Stimulated activated effector memory CD8-positive, alpha-beta T cell treated with anti-CD3 and anti-CD28 coated beads, Interleukin-12 subunit alpha, Interleukin-12 subunit beta, amount 100 ng/mL, for 72 hours (primary cell): ENCODE measurements around the gene TP53BP1.

Source experiments
- ATAC-seq: fragments of 150-1000 bp; cut with Tn5 transposase; 2 replicates; pipeline ENCODE4 v1.10.0; 2021
- DNase-seq, 2 donors: peaks; one replicate each; pipeline ENCODE4 v3.0.0; 2021 to 2022; ENCODE audit warnings: low spot score in 2 of 2
- H3K27ac Mint-ChIP-seq: one replicate; pipeline ENCODE4 v1.8.0; 2022; ENCODE audit warnings: mild to moderate bottlenecking, mixed read lengths
- H3K36me3 Mint-ChIP-seq: one replicate; pipeline ENCODE4 v1.8.0; 2022; ENCODE audit warnings: mild to moderate bottlenecking, mixed read lengths
- H3K4me1 Mint-ChIP-seq: one replicate; pipeline ENCODE4 v1.8.0; 2022; ENCODE audit warnings: mixed read lengths
- H3K4me3 Mint-ChIP-seq: one replicate; pipeline ENCODE4 v1.8.0; 2022; ENCODE audit warnings: mild to moderate bottlenecking, mixed read lengths
- H3K9me3 Mint-ChIP-seq: one replicate; pipeline ENCODE4 v1.8.0; 2022; ENCODE audit warnings: mixed read lengths

Gene TP53BP1

DNA sequence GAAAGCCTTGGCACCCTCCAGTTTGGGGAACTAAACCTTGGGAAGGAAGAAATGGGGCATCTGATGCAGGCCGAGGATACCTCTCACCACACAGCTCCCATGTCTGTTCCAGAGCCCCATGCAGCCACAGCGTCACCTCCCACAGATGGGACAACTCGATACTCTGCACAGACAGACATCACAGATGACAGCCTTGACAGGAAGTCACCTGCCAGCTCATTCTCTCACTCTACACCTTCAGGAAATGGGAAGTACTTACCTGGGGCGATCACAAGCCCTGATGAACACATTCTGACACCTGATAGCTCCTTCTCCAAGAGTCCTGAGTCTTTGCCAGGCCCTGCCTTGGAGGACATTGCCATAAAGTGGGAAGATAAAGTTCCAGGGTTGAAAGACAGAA lies 32.2 kb upstream of the TP53BP1 start:
- Mint-ChIP-seq H3K4me3 (no peak overlapping the region), H3K9me3 (no peaks in the 10 kb centered on the region), H3K27ac (no peak overlapping the region), H3K4me1 (peaks cover 7% of the 10 kb centered on the region), H3K36me3 (no peaks in the 10 kb centered on the region)
- DNase-seq (no peak), ATAC-seq (no peak)

- no peaks in the 10 kb centered on the region for H3K36me3 Mint-ChIP-seq
- no peak overlapping the region for H3K27ac Mint-ChIP-seq
- ATAC-seq (no peak), DNase-seq (no peak)
- no peaks in the 10 kb centered on the region for H3K9me3 Mint-ChIP-seq
- H3K4me3 Mint-ChIP-seq, result no peak overlapping the region
- H3K4me1 Mint-ChIP-seq, result peaks cover 7% of the 10 kb centered on the region
These were observed 31.4 kb upstream of the TP53BP1 start for GRCh38 chr15:43524254-43524845.

- no peak overlapping the region for H3K4me3 Mint-ChIP-seq
- ATAC-seq, result no peak
These were observed 30.7 kb upstream of the TP53BP1 start for GRCh38 chr15:43523646-43524045.

GRCh38 chr15:43522247-43522646 lies 29.3 kb upstream of the TP53BP1 start:
- no peaks in the 10 kb centered on the region for H3K36me3 Mint-ChIP-seq
- ATAC-seq (no peak), DNase-seq (no peak)
- no peaks in the 10 kb centered on the region for H3K9me3 Mint-ChIP-seq
- peaks cover 19% of the 10 kb centered on the region for H3K4me1 Mint-ChIP-seq
- H3K4me3 Mint-ChIP-seq, result no peak overlapping the region
- H3K27ac Mint-ChIP-seq, result peak overlapping the region; percentile 62

More at GRCh38 chr15:43523646-43524045, 30.7 kb upstream of the TP53BP1 start:
- Mint-ChIP-seq H3K27ac (no peak overlapping the region), H3K36me3 (no peaks in the 10 kb centered on the region), H3K9me3 (no peaks in the 10 kb centered on the region), H3K4me1 (peaks cover 7% of the 10 kb centered on the region)
- DNase-seq, result no peak

DNA sequence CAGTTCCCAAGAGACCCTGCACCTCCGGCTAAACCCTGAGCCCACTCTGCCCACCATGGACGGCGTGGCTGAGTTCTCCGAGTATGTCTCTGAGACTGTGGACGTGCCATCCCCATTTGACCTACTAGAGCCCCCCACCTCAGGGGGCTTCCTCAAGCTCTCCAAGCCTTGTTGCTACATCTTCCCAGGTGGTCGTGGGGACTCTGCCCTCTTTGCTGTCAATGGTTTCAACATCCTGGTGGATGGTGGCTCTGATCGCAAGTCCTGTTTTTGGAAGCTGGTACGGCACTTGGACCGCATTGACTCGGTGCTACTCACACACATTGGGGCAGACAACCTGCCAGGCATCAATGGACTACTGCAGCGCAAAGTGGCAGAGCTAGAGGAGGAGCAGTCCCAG lies 28.5 kb upstream of the TP53BP1 start:
- ATAC-seq (no peak), DNase-seq (no peak)
- Mint-ChIP-seq H3K27ac (no peak overlapping the region), H3K4me3 (no peak overlapping the region), H3K9me3 (no peaks in the 10 kb centered on the region), H3K4me1 (peaks cover 19% of the 10 kb centered on the region), H3K36me3 (no peaks in the 10 kb centered on the region)

DNA sequence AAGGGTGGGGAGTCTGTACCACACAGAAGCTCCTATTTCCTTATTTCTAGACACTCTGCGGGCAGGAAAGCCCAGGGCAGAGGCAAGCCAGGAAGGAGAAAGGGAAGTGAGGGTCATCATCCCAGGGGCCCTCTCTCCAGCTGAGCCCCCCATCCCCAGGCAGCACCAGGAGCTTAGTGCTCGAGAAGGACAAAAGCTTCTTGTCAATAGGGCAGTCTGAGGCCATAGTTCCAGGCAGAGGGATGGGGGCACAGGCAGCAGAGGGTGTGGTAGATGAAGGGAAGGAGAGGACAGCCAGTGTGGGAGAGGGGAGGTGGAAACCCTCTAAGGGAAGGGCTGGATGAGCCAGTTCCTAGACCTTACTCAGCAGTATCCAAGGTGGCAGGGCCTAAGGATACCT lies 27.2 kb upstream of the TP53BP1 start:
- Mint-ChIP-seq H3K9me3 (no peaks in the 10 kb centered on the region), H3K4me1 (peaks cover 14% of the 10 kb centered on the region), H3K4me3 (no peak overlapping the region), H3K27ac (no peak overlapping the region), H3K36me3 (no peaks in the 10 kb centered on the region)
- ATAC-seq (no peak), DNase-seq (no peak)

GRCh38 chr15:43519196-43519595 lies 26.2 kb upstream of the TP53BP1 start:
- no peak for ATAC-seq
- peaks cover 16% of the 10 kb centered on the region for H3K4me1 Mint-ChIP-seq
- H3K36me3 Mint-ChIP-seq, result no peaks in the 10 kb centered on the region

GRCh38 chr15:43518197-43518761 lies 25.3 kb upstream of the TP53BP1 start:
- Mint-ChIP-seq H3K9me3 (no peaks in the 10 kb centered on the region), H3K4me1 (peaks cover 25% of the 10 kb centered on the region), H3K27ac (peak overlapping the region; percentile 82), H3K4me3 (peak overlapping the region; percentile 37), H3K36me3 (no peaks in the 10 kb centered on the region)
- ATAC-seq (no peak), DNase-seq (no peak)

More at GRCh38 chr15:43519196-43519595, 26.2 kb upstream of the TP53BP1 start:
- Mint-ChIP-seq H3K4me3 (no peak overlapping the region), H3K9me3 (no peaks in the 10 kb centered on the region), H3K27ac (no peak overlapping the region)
- no peak for DNase-seq

- Mint-ChIP-seq H3K9me3 (no peaks in the 10 kb centered on the region), H3K4me3 (peak within 1 kb of the TSS; percentile 37), H3K4me1 (peaks cover 25% of the 10 kb centered on the region), H3K36me3 (no peaks in the 10 kb centered on the region), H3K27ac (peak within 1 kb of the TSS; percentile 82)
- ATAC-seq, result no peak
- no peak for DNase-seq
These were observed 24.6 kb upstream of the TP53BP1 start, which contains the start of gene MAP1A for GRCh38 chr15:43517354-43518196. TSS of gene MAP1A (plus strand) at chr15:43517608. CDS start at chr15:43521474, 3,866 bp downstream.

- Mint-ChIP-seq H3K27ac (peak overlapping the region; percentile 82), H3K9me3 (no peaks in the 10 kb centered on the region), H3K36me3 (peaks cover 5% of the 10 kb centered on the region), H3K4me3 (no peak overlapping the region), H3K4me1 (peaks cover 27% of the 10 kb centered on the region)
- DNase-seq (no peak), ATAC-seq (no peak)
These were observed 23.9 kb upstream of the TP53BP1 start for GRCh38 chr15:43516801-43517353.

GRCh38 chr15:43516185-43516584 lies 23.2 kb upstream of the TP53BP1 start:
- Mint-ChIP-seq H3K9me3 (no peaks in the 10 kb centered on the region), H3K4me3 (no peak overlapping the region), H3K27ac (no peak overlapping the region), H3K36me3 (peaks cover 11% of the 10 kb centered on the region), H3K4me1 (peaks cover 34% of the 10 kb centered on the region)
- DNase-seq, result no peak
- ATAC-seq, result no peak

GRCh38 chr15:43515741-43516140 lies 22.8 kb upstream of the TP53BP1 start:
- H3K9me3 Mint-ChIP-seq, result no peaks in the 10 kb centered on the region
- no peak overlapping the region for H3K4me3 Mint-ChIP-seq
- no peak for DNase-seq
- peaks cover 36% of the 10 kb centered on the region for H3K4me1 Mint-ChIP-seq
- H3K36me3 Mint-ChIP-seq, result peaks cover 16% of the 10 kb centered on the region
- no peak for ATAC-seq
- H3K27ac Mint-ChIP-seq, result no peak overlapping the region

GRCh38 chr15:43514241-43515057 lies 21.5 kb upstream of the TP53BP1 start:
- peak overlapping the region; percentile 58 for H3K27ac Mint-ChIP-seq

DNA sequence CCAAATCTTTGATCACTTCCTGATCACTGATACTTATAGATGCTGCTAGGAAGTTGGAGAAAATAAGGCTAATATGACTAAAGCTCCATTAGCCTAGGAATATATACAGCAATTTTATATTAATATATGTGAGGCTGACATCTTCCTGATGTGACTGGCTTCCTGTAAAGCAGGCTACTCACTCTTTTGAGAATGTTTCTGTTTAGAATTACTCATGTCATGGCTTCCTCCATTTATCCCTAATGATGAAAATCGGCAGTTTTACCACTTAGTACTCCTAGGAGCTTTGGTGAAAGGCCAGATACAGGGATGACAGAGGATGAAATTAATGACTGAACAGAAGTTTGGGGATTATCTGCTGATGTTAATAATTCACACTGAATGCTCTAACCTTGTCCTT lies 20.6 kb upstream of the TP53BP1 start:
- H3K4me3 Mint-ChIP-seq, result peak overlapping the region; percentile 13
- DNase-seq (no peak), ATAC-seq (no peak)
- H3K4me1 Mint-ChIP-seq, result peaks cover 48% of the 10 kb centered on the region
- H3K36me3 Mint-ChIP-seq, result peaks cover 20% of the 10 kb centered on the region
- peak overlapping the region; percentile 58 for H3K27ac Mint-ChIP-seq
- no peaks in the 10 kb centered on the region for H3K9me3 Mint-ChIP-seq

More at GRCh38 chr15:43514241-43515057, 21.5 kb upstream of the TP53BP1 start:
- H3K4me1 Mint-ChIP-seq, result peaks cover 48% of the 10 kb centered on the region
- no peaks in the 10 kb centered on the region for H3K9me3 Mint-ChIP-seq
- DNase-seq (no peak), ATAC-seq (no peak)
- H3K4me3 Mint-ChIP-seq, result peak overlapping the region; percentile 13
- H3K36me3 Mint-ChIP-seq, result peaks cover 20% of the 10 kb centered on the region
